Tibial nerve (tissue), 4 donors: ENCODE data around the gene DNAJC10. TPM values are rescaled to one million over a fixed set of nuclear protein-coding genes. Genes with fewer than 3 reads are reported as not detected.
"Not testable (repeated sequence)": the region's sequence is repeated elsewhere in the genome, so short reads cannot be mapped to it uniquely, and the experiment has no call there.

ENCODE experiments used
- DNase-seq, 2 donors: peaks; one replicate each; pipeline ENCODE4 v3.0.0-alpha.2; 2019; ENCODE audit warnings: low spot score in 2 of 2
- H3K27ac ChIP-seq, 4 donors: fragments of 200-600 bp; sonication (generic) in 3 of 4; one replicate each; pipeline ENCODE4 v1.5.1; 2017 to 2019; ENCODE audit warnings: mild to moderate bottlenecking in 1 of 4
- H3K27me3 ChIP-seq, 2 donors: fragments of 200-600 bp; sonication (generic) in 1 of 2; one replicate each; pipeline versions ENCODE4 v1.5.1 to v1.6.0; 2017 to 2019
- H3K36me3 ChIP-seq, 3 donors: fragments of 200-600 bp; sonication (generic); one replicate each; pipeline ENCODE4 v1.5.1; 2018 to 2019
- H3K4me1 ChIP-seq, 4 donors: fragments of 200-600 bp; sonication (generic) in 3 of 4; one replicate each; pipeline ENCODE4 v1.5.1; 2017 to 2019
- H3K4me3 ChIP-seq, 4 donors: fragments of 200-600 bp; sonication (generic) in 3 of 4; one replicate each; pipeline ENCODE4 v1.5.1; 2017 to 2019; ENCODE audit warnings: mild to moderate bottlenecking in 1 of 4, moderate library complexity in 1 of 4
- H3K9me3 ChIP-seq, 4 donors: fragments of 200-600 bp; sonication (generic) in 3 of 4; one replicate each; pipeline ENCODE4 v1.5.1; 2017 to 2019
- CTCF ChIP-seq, 5 experiments: fragments of 200-600 bp in 3 of 5; fragments of 450-650 bp in 2 of 5; sonication (generic) in 3 of 5; IDR thresholded peaks; one replicate each; pipeline ENCODE4 v1.5.1; 2016 to 2019; ENCODE audit warnings: antibody characterized with exemption in 5 of 5, mild to moderate bottlenecking in 3 of 5, moderate library complexity in 2 of 5
- EP300 ChIP-seq, 2 donors: sonication (generic); formaldehyde crosslinking; IDR thresholded peaks; one replicate each; pipeline ENCODE4 v1.6.1; 2017; ENCODE audit warnings: antibody characterized with exemption in 2 of 2, mild to moderate bottlenecking in 1 of 2
- POLR2A ChIP-seq, 2 donors: fragments of 450-650 bp; IDR thresholded peaks; one replicate each; pipeline ENCODE4 v1.6.1; 2017; ENCODE audit warnings: antibody characterized with exemption in 2 of 2, mild to moderate bottlenecking in 2 of 2, moderate library complexity in 2 of 2
- WGBS, 2 donors: methylation state at CpG; one replicate each; pipeline ENCODE4 v1.1.5; 2018; 5-methylcytosine and 5-hydroxymethylcytosine counted together
- total RNA-seq, 4 donors: library from RNA; depleted of rRNA; stranded (reverse); fragments of >200 nt; gene quantifications; one replicate each; pipeline ENCODE4 v1.1.0, GENCODE V29; 2016

DNAJC10 gene
- total RNA-seq, 4 donors from 2014 or later: 54.7 to 66.3 (median 62.0) TPM

- 56 to 58% methylated on average over 6 of the region's 6 CpGs for WGBS, 2 donors
- TF ChIP-seq EP300 (IDR thresholded peaks at IDR 0.05) (no peak), POLR2A (IDR thresholded peaks at IDR 0.05) (no peak), CTCF (IDR thresholded peaks at IDR 0.05) (no peak)
- Histone ChIP-seq H3K4me1 (no peaks in the 10 kb centered on the region), H3K4me3 (no peak overlapping the region), H3K27me3 (no peaks in the 10 kb centered on the region), H3K36me3 (no peaks in the 10 kb centered on the region), H3K27ac (no peak overlapping the region), H3K9me3 (no peaks in the 10 kb centered on the region)
- no peak for DNase-seq
Observed at GRCh38 chr2:182672466-182673165, 43.4 kb upstream of the DNAJC10 start.

GRCh38 chr2:182680837-182681236 lies 35.2 kb upstream of the DNAJC10 start:
- no peaks in the 10 kb centered on the region for H3K27me3 ChIP-seq
- DNase-seq: no peak
- H3K4me3 ChIP-seq: no peak overlapping the region
- H3K36me3 ChIP-seq: no peaks in the 10 kb centered on the region
- H3K4me1 ChIP-seq: no peaks in the 10 kb centered on the region
- H3K27ac ChIP-seq: no peak overlapping the region
- no peaks in the 10 kb centered on the region for H3K9me3 ChIP-seq
- WGBS, 2 donors: 50 to 65% methylated on average over 1 of the region's 1 CpG
- TF ChIP-seq EP300 (IDR thresholded peaks at IDR 0.05) (no peak), CTCF (IDR thresholded peaks at IDR 0.05) (no peak), POLR2A (IDR thresholded peaks at IDR 0.05) (no peak)

GRCh38 chr2:182682210-182682609 lies 33.8 kb upstream of the DNAJC10 start:
- no peak overlapping the region for H3K27ac ChIP-seq
- H3K36me3 ChIP-seq: no peaks in the 10 kb centered on the region
- H3K27me3 ChIP-seq: no peaks in the 10 kb centered on the region
- WGBS, 2 donors: 85 to 88% methylated on average over 1 of the region's 1 CpG
- no peak for DNase-seq
- TF ChIP-seq CTCF (IDR thresholded peaks at IDR 0.05) (no peak), EP300 (IDR thresholded peaks at IDR 0.05) (no peak), POLR2A (IDR thresholded peaks at IDR 0.05) (no peak)
- no peak overlapping the region for H3K4me3 ChIP-seq
- no peaks in the 10 kb centered on the region for H3K4me1 ChIP-seq
- peaks cover 0 to 6% (median 0%) of the 10 kb centered on the region in 4 donors for H3K9me3 ChIP-seq

- DNase-seq: no peak
- no peak for TF ChIP-seq CTCF (IDR thresholded peaks at IDR 0.05)
- TF ChIP-seq POLR2A (IDR thresholded peaks at IDR 0.05): no peak
- Histone ChIP-seq H3K27me3 (no peaks in the 10 kb centered on the region), H3K4me3 (no peak overlapping the region), H3K36me3 (no peaks in the 10 kb centered on the region), H3K4me1 (no peaks in the 10 kb centered on the region), H3K9me3 (peaks cover 0 to 6% (median 0%) of the 10 kb centered on the region in 4 donors), H3K27ac (no peak overlapping the region)
- 90 to 91% methylated on average over 2 of the region's 2 CpGs for WGBS, 2 donors
Observed at GRCh38 chr2:182685559-182685958, 30.5 kb upstream of the DNAJC10 start.

GRCh38 chr2:182686763-182687162 lies 29.3 kb upstream of the DNAJC10 start:
- H3K36me3 ChIP-seq, H3K4me1 ChIP-seq, H3K4me3 ChIP-seq, DNase-seq, H3K27me3 ChIP-seq, H3K27ac ChIP-seq: not testable (repeated sequence)
- peaks cover 0 to 11% (median 0%) of the 10 kb centered on the region in 4 donors for H3K9me3 ChIP-seq
- 93 to 95% methylated on average over 9 to 10 of the region's 10 CpGs for WGBS, 2 donors
